ENCODE data around the gene APRT. TPM values are rescaled to one million over a fixed set of nuclear protein-coding genes. Genes with fewer than 3 reads are reported as not detected.

The APRT gene
- polyA plus RNA-seq, 3 donors: 123 to 307 (median 233) TPM

DNA sequence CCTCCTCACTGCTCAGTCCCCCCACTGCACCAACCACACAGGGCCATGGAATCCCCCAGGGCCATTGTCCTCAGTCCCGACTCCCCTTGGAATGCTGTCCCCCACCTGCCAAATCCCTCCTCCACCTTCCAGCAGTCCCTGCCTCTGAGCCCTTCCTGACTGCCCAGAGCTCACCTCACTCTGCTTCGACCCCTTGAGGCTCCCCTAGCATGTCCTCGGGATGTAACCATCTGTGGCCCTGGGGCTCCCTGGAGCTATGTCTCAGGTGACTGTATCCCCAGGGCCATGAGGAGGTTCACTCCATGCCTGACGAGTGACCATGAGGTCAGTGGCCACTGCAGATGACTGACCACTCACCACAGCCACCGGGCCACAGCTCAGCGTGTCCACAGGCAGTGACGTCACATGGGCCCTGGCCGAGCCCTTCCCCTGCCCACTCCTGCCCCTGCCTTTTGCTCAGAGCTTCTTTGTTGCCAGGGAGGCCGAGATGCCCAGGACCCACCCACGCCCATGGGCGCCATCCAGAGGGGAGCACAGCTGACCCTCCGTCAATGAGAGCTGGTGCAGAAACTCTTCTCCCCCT lies 19.0 kb downstream of the APRT start:
- Histone ChIP-seq H3K36me3 (replicated peaks in 1 of 2; ENCODE audit: control insufficient read depth in 1 of 2, insufficient read depth in 2 of 2, low read length in 2 of 2) (no peaks in the 10 kb centered on the region), H3K4me3 (replicated peaks in 1 of 3; ENCODE audit: low read depth in 2 of 3, low read length in 3 of 3) (peak overlapping the region in 1 of 3 experiments; percentile 65), H3K4me2 (replicated peaks; ENCODE audit: extremely low read depth, low read length, poor library complexity, severe bottlenecking) (peak overlapping the region; percentile 75), H3K27me3 (ENCODE audit: control insufficient read depth in 2 of 2, insufficient read depth in 2 of 2, low read length in 2 of 2) (no peaks in the 10 kb centered on the region), H4K20me1 (ENCODE audit: insufficient read depth, low read length) (no peaks in the 10 kb centered on the region), H3K79me2 (ENCODE audit: insufficient read depth, low read length) (peaks cover 40% of the 10 kb centered on the region), H3K27ac (ENCODE audit: low read depth in 1 of 2, low read length in 2 of 2) (no peak overlapping the region), H2AFZ (ENCODE audit: insufficient read depth, low read depth, low read length, poor library complexity, severe bottlenecking) (peak overlapping the region; percentile 76), H3K9ac (ENCODE audit: insufficient read depth, low read length, poor library complexity, severe bottlenecking) (no peak overlapping the region), H3K9me3 (replicated peaks in 1 of 2; ENCODE audit: control insufficient read depth in 1 of 2, insufficient read depth in 1 of 2, low read length in 2 of 2) (no peaks in the 10 kb centered on the region), H3K4me1 (ENCODE audit: control insufficient read depth in 1 of 2, insufficient read depth in 2 of 2, low read length in 2 of 2) (peaks cover 65 to 68% of the 10 kb centered on the region in 2 donors)
- Mint-ChIP-seq H3K4me1 (peaks cover 59% of the 10 kb centered on the region), H3K27ac (peak overlapping the region in 1 of 7 donors; percentile 10), H3K9me3 (no peaks in the 10 kb centered on the region), H3K27me3 (ENCODE audit: low read depth in 3 of 3) (peaks cover 0 to 10% (median 2%) of the 10 kb centered on the region in 3 donors), H3K36me3 (no peaks in the 10 kb centered on the region), H3K4me3 (peak overlapping the region in 1 of 2 donors; percentile 67)
- WGBS (ENCODE audit: insufficient coverage): 45% methylated on average over 7 of the region's 12 CpGs
- DNase-seq: peak in 2 of 3 donors; percentile 49 to 70
- TF ChIP-seq, protein P1, sequence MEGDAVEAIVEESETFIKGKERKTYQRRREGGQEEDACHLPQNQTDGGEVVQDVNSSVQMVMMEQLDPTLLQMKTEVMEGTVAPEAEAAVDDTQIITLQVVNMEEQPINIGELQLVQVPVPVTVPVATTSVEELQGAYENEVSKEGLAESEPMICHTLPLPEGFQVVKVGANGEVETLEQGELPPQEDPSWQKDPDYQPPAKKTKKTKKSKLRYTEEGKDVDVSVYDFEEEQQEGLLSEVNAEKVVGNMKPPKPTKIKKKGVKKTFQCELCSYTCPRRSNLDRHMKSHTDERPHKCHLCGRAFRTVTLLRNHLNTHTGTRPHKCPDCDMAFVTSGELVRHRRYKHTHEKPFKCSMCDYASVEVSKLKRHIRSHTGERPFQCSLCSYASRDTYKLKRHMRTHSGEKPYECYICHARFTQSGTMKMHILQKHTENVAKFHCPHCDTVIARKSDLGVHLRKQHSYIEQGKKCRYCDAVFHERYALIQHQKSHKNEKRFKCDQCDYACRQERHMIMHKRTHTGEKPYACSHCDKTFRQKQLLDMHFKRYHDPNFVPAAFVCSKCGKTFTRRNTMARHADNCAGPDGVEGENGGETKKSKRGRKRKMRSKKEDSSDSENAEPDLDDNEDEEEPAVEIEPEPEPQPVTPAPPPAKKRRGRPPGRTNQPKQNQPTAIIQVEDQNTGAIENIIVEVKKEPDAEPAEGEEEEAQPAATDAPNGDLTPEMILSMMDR (IDR thresholded peaks at IDR 0.05): no peak
- intact Hi-C loops (cut with micrococcal nuclease): no loop called here

DNA sequence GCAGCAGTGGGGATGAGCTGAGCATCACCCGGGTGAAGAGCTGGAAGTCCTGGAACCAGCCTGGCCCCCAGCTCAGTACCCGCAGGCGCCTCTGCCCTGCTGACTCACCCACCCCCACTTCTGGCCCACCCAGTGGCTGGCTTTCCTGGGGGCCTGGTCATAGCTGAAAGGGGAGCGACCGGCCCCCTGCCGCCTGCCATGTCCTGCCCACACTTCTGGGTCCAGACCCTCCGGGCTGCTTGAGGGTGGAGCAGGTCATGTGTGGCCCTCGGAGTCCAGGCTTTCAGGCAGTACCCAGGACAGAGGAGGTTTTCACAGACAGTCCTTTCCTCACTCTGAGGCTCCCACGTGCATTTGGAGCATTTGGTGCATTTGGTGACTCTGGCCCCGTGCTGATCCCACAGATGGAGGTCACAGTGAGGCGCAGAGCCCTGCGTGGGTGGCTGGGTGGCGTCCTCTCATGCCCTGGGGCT lies 19.6 kb downstream of the APRT start:
- Histone ChIP-seq H4K20me1 (ENCODE audit: insufficient read depth, low read length) (no peaks in the 10 kb centered on the region), H3K9me3 (replicated peaks in 1 of 2; ENCODE audit: control insufficient read depth in 1 of 2, insufficient read depth in 1 of 2, low read length in 2 of 2) (no peaks in the 10 kb centered on the region), H2AFZ (ENCODE audit: insufficient read depth, low read depth, low read length, poor library complexity, severe bottlenecking) (no peak overlapping the region), H3K27ac (ENCODE audit: low read depth in 1 of 2, low read length in 2 of 2) (no peak overlapping the region), H3K4me1 (ENCODE audit: control insufficient read depth in 1 of 2, insufficient read depth in 2 of 2, low read length in 2 of 2) (peaks cover 65 to 68% of the 10 kb centered on the region in 2 donors), H3K36me3 (replicated peaks in 1 of 2; ENCODE audit: control insufficient read depth in 1 of 2, insufficient read depth in 2 of 2, low read length in 2 of 2) (no peaks in the 10 kb centered on the region), H3K4me2 (replicated peaks; ENCODE audit: extremely low read depth, low read length, poor library complexity, severe bottlenecking) (no peak overlapping the region), H3K27me3 (ENCODE audit: control insufficient read depth in 2 of 2, insufficient read depth in 2 of 2, low read length in 2 of 2) (no peaks in the 10 kb centered on the region), H3K79me2 (ENCODE audit: insufficient read depth, low read length) (peaks cover 40% of the 10 kb centered on the region), H3K9ac (ENCODE audit: insufficient read depth, low read length, poor library complexity, severe bottlenecking) (no peak overlapping the region), H3K4me3 (replicated peaks in 1 of 3; ENCODE audit: low read depth in 2 of 3, low read length in 3 of 3) (peak overlapping the region in 1 of 3 experiments; percentile 65)
- Mint-ChIP-seq H3K4me3 (peak overlapping the region in 1 of 2 donors; percentile 67), H3K36me3 (no peaks in the 10 kb centered on the region), H3K9me3 (no peaks in the 10 kb centered on the region), H3K4me1 (peaks cover 59% of the 10 kb centered on the region), H3K27me3 (ENCODE audit: low read depth in 3 of 3) (peaks cover 0 to 10% (median 2%) of the 10 kb centered on the region in 3 donors), H3K27ac (peak overlapping the region in 2 of 7 donors; percentile 35 to 66)
- TF ChIP-seq, protein P1 (IDR thresholded peaks at IDR 0.05): no peak
- DNase-seq: peak in 2 of 3 donors; percentile 19 to 36
- intact Hi-C loops (cut with micrococcal nuclease): no loop called here
- 34% methylated on average over 10 of the region's 13 CpGs for WGBS (ENCODE audit: insufficient coverage)
